AG08395 (cell line): ENCODE data around the gene HSD11B2.

Source experiments
- DNase-seq: peaks from one replicate; pipeline ENCODE4 v3.0.0; 2012; ENCODE audit warnings: mixed read lengths, low spot score

Gene HSD11B2

DNA sequence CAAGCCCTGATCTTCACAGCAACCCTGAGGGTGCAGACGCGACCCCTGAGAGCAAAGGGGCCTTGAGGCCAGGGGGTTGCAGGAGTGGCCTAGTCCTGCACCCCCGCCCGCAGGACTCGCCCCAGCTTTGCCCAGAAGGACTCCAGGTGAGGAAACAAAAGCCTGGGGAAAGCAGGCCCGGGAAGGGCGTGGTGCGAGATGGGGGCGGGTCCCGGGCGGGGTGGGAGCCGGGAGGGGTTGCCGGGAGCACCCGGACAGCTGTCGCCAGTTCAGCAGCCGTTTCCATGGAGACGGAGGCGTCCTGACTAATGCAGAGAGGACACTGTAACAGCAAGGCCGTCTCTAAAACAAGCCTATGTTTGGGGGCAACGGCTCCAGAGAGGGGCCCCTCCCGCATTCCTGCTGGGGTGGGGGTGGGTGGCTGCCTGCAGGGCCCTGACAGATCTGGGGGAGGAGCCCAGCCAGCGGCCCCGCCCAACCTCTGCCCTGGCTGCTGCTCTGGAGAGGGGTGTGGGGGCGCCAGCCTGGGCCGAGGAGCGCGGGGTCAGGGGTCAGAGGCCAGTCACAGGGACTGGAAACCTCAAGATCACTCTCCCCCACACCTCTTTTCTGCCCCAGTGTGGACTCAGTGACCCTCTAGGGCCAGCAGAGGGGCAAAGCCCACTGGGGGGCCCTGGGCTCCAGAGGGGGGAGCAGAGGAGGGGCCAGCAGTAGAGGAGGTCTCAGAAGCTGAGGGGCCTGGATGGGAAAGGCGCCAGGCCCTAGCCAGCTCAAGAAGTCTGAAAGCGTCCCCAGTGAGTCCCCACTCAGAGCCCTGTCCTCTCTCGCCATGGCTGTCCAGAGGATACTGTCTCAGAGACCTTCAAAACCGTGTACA is 34.5 kb upstream of the HSD11B2 start:
- DNase-seq, result peak; percentile 86

DNA sequence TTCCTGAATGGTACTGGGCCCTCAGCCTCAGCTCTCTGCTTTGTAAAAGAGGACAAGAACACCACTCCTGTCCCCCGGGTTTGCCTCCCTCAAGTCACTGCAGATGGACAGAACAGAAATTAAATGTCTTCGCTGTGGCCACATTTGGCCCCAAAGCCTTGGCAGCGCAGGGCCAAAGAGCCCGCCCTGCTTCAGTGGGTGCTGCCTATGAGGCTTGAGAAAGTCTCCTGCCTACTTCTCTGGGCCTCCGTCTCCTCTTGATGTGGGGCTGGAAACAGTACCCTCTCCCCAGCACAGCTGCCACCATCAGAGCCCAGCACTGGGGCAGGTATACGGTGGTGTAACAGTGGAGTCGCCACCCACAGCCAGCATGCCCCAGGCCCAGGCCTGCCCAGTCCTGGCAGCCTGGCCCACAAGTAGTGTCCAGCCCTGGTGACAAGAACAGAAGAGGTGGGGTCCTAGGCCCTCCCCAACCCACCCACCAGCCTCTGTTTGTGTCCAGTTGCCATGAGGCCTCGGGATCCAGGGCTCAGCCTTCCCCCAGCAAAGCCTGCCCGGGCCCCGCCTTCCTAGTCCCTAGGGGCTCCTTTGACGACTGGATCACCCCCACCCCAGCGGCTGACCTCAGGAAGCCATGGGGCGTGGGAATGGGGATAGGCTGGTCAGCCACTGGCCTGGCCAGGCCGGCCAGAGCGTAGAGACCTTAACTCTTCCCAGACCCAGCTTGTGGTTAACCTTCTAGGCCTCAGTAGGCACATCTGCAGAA is 33.7 kb upstream of the HSD11B2 start:
- DNase-seq, result no peak

DNA sequence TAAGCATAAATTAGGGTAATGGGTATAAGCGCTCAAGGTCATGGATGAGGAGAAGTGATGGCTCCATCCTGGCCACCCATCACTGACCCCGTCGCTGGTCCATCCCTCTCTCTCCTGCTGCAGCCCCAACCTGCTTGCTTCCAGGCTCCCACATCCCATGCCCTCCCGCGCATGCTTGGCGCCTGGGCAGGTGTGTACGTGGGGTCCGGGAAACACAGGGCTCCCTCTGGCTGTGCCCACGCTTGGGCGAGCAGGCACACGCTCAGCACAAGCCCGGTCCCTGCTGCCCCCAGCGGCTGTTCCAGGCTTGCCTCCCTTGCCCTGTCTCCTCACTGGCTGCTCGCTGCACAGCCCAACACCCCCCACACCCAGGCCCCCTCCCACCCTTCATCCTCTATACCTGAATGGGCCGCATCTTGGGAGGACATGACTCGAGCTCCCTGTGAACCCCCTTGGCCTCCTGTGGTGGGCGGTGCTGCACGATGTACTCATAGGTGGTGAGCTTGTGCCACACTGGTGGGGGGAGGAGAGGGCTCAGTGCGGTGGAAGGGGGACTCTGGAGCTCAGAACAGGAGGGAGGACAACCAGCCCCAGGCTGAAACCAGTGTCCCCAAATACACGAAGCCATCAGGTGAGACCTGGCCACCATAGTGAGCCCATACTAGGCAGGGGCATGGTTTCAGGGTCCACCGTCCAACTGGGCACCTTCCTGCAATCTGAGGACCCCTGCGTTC is 32.9 kb upstream of the HSD11B2 start:
- DNase-seq, result no peak

DNA sequence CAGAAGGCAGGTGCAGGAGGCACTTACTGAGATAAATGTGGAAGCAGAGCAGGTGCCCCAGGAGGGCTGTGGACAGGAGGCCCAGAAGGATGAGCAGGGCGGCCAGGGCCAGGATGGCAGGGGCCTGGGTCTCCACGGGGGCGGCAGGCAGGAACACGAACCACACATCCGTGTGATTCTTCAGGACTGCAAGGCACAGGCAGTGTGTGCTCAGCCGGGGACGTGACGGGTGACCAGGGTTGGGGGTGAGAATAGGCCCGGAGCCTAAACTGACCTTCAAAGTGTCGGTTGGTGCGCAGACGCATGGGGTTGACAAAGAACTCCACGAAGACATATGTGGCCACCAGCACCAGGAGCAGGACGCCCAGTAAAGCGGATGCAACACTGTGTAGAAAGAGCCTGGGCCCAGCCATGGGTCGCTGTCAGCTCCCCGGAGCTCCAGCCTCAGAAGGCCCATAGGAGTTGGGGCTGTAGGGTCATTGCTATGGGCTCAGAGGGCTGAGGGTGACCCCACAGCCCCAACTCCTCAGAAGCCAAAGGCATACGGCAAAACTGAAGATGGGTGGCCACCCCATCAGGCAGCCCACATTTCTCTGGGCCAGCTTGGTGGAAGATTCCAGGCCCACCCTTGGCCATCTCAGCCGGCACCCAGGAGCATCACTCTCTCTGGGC is 32.2 kb upstream of the HSD11B2 start:
- DNase-seq, result no peak

DNA sequence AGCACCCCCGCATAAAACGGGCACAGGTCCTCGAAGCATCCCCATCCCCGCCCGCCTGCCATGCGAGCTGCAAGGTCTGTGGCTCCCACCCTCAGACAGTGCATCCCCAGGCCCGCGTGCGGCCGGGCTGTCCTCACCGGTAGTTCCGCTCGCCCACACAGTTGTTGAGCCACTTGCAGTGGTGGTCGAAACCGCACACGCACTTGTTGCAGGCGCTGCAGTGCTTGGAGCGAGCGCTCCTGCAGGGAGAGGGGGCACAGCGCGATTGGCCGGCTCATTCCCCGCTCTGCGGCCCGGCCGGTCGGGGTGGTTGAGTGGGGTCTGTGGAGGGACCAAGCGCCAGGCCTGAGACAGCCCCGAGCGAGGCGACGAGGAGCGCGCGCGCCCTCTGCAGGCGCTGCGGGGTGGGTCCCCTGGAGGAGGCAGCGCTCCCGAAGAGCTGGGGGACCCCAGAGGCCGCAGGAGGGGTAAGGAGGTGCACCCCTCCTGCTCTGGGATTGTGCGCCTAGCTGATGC is 31.6 kb upstream of the HSD11B2 start:
- DNase-seq, result peak; percentile 43

DNA sequence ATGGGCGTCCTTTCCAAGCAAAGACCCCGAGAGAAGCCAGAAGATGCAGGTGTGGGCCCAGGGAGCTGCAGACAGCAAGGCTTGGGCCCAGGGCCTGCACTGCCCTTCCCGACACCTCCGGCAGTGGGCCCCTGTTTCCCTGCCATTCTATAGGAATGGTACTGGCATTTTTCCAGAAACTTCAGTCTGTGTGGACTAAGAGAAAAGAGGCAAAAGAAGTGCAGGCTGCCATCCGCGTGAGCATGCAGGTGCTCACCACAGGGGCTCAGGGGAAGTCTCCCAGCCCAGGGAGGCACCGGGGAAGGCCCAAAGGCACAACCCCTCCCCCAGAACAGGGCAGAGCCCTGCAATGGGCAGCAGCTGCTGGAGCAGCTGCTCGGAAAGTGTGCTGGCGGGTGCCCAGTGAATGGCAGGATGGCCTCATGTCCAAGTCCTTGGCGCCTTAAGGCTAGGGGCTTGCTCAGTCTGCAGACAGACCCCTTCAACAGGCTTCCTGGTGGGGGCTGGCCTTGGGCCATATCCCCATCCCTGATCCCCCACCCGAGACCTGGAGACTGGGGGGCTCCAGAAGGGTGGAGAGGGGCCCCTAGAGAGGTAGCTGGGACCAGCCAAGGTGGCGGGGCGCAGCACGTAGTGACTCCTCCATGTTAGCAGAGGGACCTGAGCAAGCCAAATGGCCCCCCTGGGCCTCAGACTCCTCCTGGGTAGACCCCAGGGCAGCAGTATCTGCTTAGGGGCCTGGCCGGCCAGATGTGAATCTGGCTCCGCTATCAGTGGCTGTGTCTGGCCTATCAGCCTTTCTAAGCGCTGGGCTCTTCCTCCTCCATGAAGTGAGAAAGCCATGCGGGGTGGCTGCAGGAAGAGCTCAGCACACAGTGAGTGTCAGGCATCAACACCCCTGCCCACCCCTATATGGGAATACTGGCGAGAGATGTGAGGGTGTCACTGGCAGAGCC is 30.9 kb upstream of the HSD11B2 start:
- no peak for DNase-seq

DNA sequence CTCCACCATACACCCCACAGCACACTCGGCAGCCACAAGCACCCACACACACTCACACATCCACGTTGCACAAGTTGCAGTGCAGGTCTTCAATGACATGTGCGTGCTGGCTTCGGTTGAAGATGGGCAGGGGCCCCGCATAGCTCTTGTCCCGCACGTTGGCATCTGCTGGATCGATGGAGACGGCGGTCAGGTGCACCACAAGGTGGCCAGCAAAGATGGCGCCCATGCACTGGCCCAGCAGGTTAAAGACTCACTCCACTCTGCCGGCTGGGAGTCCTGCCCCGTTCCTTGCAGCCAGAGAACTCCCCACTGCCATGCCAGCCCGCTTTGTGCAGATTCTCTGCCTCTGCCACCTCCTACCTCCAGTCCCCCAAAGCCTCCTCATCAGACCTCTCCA is 30.0 kb upstream of the HSD11B2 start:
- DNase-seq, result no peak

DNA sequence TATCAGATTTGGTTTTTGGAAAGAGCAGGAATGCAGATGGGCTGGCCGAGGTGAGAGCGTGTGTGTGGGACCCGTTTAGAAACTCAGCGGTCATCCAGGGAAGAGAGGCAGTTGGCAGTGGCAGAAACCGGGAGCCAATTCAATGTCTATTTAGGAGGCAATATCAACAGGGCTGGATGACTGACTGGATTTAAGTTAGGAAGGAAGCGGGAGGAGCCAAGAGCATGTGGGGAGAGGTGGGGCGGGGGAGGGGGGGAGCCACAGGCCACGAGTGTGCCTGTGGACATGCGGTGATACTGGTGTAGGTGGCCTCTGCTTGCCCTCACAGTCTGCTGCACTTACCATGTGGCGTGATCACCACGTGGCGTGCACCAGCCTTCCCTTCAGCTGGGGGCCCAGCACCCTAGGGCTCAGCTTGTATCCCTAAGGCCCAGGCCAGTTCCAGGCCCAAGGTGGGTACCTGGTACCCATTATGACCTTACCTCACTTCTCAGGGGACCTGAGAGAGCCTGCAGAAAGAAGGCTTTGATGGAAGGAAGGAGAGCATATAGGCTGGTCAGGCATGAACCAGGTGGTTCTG is 26.9 kb upstream of the HSD11B2 start:
- no peak for DNase-seq

DNA sequence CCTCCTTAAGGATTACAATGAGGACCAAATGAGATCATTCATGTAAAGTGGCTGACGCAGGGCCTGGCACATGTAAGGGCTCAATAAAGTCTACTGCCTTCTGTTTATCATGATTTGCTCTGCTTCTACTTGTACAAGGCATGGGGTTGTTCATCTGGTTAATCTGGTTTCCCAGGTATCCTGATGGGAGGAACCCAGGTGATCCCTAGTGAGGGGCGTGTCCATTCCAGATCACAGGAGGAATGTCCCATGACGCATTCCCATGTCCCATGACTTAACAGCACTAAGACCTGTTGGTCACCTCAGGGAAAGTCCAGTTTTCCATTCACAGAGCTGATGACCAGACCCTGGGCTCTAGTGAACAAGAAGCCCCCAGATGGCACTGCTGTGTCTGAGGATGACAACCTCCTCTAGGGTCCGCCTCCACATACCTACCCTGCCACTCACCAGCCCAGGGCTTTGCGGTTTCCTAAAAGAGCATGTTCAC is 26.1 kb upstream of the HSD11B2 start:
- no peak for DNase-seq

DNA sequence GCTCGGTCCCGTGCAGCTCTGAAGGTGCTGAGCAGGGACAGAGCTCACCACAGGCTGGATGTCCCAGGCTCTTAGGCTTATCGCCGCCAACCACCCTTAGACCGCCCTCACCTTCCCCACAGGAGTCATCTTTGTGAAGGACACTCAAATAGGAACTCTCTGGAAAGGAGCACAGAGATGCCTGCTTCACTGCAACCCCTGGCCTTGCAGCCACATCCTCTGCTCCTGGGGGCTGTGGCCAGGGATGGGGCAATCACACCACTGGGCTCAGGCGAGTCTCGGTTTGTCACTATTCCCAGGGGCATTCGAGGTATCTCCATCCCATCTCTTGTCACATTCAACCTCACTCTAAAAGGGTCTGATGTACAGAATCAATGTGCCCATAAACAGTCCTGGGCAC is 25.6 kb upstream of the HSD11B2 start:
- no peak for DNase-seq

DNA sequence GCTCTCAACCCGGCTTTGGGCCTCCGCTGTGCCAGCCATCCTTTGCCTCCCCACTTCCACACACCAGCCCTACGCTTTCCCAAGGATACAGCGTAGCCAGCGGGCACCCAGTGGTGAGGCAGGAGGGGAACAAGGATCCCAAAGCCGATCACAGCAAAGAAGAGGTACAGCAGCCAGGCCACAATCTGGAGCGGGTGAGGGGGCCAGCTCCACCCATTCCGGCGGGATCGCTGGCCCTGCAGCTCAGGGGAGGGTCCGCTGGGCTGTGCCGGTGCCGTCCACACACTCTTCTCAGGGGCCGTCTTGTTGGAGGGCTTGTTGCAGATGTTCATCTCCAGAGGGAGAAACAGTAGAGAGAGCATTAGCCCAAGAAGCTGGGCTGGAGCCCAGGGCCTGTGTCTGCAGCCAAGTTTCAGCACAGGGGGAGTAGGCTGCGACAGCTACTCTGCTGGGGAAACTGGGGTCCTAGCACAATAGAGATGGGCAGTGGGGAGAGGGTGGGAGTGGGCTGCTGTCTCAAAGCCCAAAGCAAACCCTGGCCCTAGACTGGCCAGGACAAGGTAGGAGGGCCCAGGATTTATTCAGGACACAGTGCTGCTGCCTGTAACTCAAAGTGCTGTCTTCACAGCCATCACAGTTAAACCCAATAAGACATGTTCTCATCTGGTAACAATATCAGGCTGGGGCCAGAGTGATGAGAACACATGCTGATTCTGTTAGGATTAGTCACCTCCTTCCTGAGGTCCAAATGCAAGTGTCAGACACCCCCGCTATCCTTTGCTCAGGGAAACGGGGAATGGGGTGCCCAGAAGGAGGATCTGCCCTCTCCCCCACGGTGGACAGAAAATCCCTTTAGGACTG is 24.6 kb upstream of the HSD11B2 start:
- DNase-seq, result peak; percentile 95

DNA sequence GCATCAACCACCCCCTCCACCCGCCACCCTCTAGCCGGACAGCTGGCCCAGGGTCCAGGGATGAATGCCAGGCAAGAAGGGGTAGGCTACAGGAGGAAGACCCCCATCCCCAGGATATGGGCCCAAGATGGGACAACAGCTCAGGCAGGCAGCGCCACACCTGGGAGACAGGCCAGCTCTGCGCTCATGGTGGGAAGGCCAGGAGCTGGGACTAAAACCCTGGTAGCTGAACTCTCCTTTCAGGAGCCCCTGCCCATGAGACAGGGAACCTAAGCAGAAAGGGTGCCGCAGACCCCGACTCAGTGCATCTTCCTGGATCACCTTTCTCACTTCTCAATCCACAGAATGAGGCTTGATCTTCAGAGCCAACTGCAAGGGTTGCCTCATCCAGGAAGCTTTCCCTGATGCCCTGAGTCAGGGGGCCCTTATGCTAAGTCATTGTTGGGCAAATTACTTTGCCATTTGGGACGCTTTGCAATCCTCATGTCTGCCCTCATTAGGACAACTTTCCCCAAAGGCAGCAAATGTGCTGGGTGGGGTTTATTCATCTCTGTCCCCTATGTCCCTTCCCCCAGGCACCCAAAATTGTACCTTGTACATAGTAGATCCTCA is 23.6 kb upstream of the HSD11B2 start:
- DNase-seq, result no peak

DNA sequence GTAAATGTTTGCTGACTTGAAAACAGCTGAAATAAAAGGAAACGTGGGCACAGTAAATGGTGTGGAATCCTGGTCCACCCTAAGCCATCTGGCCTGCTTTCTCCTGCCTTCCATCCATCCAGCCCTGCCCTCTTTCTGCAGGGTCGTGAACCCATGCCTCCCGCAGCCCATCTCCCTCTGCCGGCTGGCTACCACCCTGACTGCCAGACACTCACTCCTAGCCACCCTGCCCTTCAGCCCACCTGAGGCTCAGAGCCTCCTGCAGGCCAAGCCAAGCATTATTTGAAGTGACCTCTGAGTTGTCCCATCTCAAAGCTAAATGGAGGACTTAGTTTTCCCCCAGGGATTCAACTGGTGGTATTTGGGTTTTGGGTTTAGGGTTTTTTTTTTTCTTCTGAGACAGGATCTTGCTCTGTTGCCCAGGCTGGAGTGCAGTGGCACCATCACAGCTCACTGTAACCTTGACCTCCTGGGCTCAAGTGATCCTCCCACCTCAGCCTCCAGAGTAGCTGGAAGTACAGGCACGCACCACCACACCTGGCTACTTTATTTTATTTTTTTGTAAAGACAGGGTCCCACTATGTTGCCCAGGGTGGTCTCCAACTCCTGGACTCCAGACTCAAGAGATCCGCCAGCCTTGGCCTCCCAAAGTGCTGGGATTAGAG is 23.0 kb upstream of the HSD11B2 start:
- no peak for DNase-seq

DNA sequence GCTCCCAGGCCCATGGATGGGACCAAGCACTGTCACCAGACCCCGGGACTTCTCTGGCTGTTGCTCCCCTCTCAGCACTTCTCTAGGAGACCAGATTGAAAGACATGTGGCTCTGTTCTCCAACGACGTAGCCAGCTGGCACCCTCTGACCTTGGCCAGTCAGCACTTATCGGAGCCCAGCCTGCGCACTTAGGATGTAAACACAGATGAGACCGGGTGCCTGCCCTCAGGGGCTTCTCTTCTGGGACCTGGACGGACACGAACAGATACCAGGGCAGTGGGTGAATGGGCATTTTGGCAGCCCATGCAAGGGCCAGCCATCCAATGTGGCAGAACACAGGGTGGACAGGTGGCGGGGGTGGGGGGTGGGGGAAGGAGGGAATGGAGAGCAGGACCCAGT is 21.3 kb upstream of the HSD11B2 start:
- DNase-seq, result no peak

DNA sequence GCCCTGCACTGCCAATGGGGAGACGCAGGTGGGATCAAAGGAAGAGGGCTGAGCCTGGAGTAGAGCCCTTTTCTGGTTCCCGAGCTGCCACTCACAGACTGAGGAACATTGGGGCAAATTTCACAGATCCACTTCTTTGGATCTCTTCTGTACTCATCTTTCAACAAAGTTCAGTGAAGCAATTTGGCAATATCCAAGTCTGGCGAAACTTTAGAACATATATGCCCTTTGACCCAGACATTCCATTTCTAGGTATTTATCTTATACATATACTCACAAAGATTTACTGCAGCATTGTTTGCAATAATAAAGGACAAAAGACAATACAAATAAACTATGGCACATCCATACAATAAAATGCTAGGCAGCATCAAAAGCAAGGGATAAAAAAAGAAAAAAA is 19.6 kb upstream of the HSD11B2 start:
- no peak for DNase-seq

DNA sequence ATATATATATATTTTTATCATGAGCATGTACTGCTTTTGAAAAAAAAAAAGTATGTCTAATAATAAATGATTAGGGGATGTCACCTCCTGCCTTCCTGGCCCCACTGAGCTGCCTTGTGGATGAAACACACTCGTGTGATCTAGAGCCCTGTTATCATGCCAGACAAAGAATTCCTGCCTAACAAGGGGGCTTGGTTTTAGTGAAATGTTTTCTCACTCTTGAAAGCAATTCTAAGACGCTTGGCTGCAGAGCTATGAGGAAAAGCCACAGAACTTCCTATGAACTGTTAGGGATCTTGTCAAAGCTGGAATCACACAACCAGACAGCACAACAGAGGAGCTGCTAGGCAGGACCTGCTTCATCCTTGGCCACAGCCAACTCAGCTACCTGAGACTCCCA is 18.6 kb upstream of the HSD11B2 start:
- DNase-seq, result no peak

DNA sequence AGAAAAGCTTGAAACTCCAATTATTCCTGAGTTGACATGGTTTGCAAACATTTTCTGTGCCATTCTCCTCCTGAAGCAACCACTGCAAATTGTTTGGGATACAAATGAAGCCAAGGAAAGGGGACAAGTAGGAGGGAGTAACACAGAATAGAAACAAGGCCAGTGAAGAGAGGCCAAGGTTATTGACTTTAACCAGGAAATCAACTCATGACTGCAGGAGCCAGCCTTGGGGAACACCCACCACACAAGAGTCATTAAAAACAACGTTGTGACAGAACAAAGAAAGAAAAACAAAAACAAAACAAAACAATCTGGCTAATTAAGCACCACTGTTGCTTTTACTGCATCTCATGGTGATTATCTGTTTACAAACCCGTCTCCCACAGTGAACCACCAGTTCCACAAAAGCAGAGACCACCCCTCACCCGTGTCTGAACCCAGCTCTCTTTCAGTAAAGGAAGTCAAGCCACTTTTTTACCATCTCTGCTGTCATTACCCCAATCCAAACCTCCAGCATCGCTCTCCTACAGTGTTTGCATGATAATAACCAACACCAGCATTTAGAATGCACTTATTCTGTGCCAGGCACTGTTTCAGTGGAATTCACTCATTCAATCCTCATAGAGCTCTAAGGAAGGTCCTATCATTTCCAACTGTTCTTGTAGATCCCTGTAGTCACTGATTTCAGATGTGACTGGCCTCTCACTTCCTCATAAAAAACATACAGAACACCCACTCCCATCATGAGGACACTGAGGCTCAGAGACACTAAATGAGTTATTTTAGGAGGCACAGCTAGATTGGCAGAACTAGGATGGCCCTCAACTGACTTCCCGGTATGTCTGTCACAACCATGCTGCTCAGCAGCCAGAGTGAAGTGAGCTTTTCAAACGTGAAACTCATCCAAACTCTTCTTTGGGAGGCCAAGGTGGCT is 16.7 kb upstream of the HSD11B2 start:
- DNase-seq, result no peak
